NCI-H187 treated with DMSO at 0.1 percent for 48 hours (cell line): ENCODE results near the gene GOSR1.
"Not testable (repeated sequence)": the region's sequence is repeated elsewhere in the genome, so short reads cannot be mapped to it uniquely, and the experiment has no call there.

Source experiments
- DNase-seq: peaks from one replicate; lab custom pipeline; 2025; lab: John Stamatoyannopoulos, UW

The GOSR1 gene

GRCh38 chr17:30561766-30562165 is 84.6 kb downstream of the GOSR1 start:
- DNase-seq: not testable (repeated sequence)

- DNase-seq: not testable (repeated sequence)
Measured at GRCh38 chr17:30563131-30563904, 86.1 kb downstream of the GOSR1 start.

- DNase-seq: not testable (repeated sequence)
Measured at GRCh38 chr17:30563905-30564390, 86.7 kb downstream of the GOSR1 start.

DNA sequence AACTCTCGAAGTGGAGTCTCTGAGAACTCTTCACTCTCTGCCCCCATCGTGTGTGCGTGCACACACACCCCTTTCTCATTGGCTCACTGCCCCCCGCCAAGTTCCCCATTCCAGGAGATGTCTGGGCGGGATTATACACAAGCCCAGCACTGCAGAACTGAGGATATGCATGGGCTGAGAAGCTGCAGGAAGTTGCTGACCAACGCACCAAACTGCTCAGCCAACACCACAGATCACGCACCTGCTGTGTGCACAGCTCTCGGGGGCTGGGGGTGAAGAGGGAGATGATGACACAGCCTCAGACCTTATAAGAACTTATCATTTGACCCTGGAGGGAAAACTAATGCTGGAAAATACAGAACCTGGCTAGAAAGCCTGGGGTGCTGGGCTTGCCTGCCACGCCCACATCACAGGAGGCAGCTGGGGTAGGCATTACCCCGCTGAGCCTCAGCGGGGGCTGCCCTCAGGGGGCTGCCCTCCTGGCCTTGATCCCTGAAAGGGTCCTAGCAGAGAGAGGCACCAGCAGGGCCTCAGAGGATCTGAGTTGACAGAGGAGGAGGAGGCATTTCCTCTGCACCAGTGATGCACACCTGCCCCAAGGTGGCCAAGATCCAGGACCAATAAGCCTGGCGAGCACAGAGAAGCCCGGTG is 87.3 kb downstream of the GOSR1 start:
- DNase-seq: not testable (repeated sequence)

DNA sequence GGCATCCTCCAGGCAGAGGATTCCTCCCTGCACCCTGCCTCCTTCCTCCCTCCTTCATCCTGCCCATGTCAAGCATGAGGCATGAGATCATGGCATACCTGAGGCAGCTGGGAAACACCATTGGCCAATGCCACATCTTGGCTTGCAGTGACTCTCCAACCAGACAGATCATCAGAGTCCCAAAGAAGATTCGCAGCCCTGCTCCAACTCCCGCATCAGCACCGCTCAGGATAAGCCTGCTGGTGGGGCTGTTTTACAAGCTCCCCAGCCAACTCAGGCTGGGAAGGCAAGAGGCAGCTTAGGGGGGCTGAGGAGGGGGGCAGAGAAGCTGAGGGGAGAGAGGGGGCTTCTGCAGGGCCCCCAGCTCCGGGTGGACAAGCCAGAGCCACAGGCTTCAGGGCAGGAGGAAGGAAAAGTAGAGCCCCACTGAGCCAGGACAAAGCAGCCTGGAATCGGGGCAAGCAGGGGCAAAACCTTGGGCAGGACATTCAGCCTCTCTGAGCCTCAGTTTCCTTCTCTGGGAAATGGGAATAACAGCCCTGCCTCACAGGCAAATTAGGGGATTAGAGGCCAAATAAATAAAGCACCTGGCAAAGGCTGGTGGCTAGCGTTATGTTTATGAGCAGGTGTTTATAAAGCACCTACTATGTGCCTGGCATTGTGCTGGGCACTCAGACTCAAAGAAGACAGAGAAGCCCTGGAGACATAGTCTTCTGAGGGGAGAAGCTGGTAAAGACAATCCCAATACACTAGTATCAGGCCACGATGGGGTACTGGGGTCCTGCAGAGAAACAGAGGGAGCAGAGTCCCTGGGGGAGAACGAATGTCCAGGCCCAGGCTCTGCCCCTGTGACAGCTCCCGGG is 88.1 kb downstream of the GOSR1 start:
- DNase-seq: no peak

GRCh38 chr17:30566104-30566503 is 88.9 kb downstream of the GOSR1 start:
- not testable (repeated sequence) for DNase-seq

DNA sequence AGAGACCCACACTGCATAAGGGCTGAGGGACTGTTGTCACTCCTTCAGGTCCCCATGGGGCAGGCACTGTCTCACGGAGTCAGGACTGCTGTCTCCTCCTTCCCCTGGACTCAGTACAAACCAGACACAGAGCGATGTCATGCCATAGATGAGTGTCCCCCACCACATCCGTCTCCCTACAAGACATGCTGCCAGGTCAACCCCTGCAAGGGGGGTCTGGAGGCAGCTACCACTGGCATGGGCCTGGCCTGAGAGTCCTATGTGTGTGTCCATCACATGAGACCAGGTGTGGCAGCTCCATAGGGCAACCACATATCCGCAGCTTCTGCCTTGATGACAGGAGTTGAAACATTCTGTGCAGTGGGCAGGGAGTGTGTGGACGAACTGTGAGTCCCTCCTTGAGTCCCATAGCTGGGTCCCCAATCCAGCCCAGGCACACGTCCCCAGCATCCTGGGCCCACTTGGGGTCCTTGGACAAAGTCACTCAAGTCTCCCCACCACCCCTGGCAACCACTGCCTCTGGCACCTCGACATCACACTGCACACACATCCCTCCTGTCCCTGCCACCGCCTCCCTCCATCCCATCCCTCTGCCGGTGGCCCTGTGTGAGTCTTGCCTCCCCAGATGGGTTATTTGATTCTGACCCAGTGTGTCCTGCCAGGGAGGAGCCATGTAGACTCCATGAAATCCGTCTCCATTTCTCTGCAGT is 89.5 kb downstream of the GOSR1 start:
- DNase-seq: not testable (repeated sequence)

- DNase-seq: no peak
Measured at GRCh38 chr17:30567231-30568116, 90.3 kb downstream of the GOSR1 start.

GRCh38 chr17:30568117-30568430 is 90.9 kb downstream of the GOSR1 start:
- no peak for DNase-seq

- DNase-seq: not testable (repeated sequence)
Measured at GRCh38 chr17:30569531-30570175, 92.4 kb downstream of the GOSR1 start.

DNA sequence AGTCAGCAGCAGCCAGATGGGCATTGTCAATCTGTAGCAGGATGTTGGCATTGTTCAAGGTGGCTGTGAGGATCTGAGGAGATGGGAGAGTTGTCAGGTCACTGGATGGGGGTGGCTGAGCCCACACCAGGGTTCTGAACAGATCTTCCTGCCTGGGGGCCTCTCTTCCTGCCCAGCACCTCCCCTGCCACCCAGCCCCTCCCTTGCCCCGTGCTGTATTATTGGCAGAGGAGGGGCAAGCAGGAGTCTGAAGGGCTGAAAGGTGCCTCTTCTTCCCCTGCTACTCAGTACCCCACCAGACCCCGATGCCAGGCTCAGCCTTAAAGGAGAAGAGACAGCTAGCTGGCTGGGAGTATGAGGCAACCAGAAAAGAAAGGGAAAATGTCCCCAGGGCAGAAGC is 93.0 kb downstream of the GOSR1 start:
- no peak for DNase-seq

DNA sequence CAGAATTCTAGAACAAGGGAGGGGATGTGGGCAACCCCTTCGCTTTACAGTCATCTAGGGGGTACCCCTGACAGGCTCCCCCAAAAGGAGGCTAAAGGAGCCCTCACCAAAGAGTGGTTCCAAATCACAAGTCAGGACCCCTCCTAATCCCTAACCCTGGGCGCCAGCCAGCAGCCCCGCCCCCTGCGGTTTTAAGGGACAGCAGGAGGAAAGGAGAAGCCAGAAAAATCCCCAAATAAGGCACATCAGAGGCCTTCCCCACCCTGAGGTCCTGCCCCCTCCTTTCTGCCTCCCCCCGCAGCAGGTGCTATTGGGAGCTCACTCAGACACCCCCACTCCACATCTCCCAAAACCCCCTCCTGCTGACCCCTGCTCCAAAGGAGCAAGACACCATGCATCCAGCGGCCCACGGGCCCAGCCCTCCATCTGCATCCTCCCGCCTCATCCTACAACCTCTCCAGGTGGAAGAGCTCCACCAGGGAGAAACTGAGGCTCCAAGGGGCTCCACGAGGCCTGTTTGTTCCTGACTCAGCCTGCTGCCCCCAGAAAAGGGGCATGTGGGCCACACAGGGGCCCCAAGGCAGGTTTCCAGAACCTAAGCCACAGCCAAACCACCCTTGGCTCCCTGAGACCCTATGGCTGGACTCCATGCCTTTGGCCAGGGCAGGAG is 93.5 kb downstream of the GOSR1 start:
- no peak for DNase-seq

DNA sequence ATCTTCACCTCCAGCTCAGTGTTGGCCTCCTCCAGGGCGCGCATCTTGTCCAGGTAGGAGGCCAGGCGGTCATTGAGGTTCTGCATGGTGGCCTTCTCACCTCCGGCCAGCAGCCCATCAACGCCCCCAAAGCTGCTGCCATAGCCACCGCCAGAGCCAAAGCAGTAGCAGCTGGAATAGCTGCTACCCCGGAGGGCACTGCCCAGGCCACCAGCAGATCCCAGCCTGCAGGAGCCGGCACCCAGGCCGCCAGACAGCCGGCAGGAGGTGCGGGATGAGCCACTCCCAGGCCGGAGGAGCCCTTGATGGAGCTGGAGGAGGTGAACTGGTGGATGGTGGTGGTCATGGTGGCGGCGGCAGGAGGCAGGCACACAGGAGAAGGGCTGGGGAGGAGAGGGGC is 94.2 kb downstream of the GOSR1 start:
- DNase-seq: not testable (repeated sequence)

DNA sequence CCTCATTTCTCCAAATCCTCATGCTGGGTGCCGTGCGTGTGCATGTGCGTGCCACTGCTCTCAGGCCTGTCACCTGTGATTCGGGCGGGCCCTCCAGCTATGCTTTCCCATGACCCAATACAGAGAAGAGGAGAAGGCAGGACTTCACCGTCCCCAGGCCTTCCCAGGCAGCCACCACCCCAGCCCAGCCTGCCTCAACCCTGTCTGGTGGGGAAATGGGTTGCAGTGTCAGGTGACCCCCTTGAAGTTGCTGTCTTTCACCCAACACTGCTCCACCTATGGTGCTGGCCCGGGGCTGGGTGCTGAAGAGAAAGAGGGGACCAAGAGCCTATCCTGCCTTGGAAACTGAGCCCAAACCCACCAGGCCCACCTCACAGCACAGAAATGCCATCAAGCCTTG is 94.7 kb downstream of the GOSR1 start:
- no peak for DNase-seq

GRCh38 chr17:30572651-30573554 is 95.7 kb downstream of the GOSR1 start:
- DNase-seq: not testable (repeated sequence)

- no peak for DNase-seq
Measured at GRCh38 chr17:30573603-30574175, 96.5 kb downstream of the GOSR1 start.

DNA sequence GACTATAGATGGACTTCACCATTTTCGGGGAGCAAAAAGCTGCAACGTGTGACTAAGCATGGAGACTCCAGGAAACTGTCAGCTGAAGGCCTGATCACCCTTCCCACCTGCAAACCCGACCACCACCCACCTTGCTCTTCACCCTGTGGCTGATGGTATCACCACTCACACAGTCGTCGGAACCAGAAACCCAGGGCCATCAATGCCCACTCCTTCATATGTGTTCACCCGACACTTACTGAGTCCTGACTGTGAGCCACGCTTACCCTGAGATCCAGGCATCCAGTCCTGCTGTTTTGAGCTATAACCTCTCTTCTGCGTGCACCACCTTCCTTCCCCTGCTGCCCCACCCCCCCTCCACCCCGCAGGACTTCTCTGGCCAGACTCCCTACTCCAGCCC is 97.1 kb downstream of the GOSR1 start:
- DNase-seq: not testable (repeated sequence)

DNA sequence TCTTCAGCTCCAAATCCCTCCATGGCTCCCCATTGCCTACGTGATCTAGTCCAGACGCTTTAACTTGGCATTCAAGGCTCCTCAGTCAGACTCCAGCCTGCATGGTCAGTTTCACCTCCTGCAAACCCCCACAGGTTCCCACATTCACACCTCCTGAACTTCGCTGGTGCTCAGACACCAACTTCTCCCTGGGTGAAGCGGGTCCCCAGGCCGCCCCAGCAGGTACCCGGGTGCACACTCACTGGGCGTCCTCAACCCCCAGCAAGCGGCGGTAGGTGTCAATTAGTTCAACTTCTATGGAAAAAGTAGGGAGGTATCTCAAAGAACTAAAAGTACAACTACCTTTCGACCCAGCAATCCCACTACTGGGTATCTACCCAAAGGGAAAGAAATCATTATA is 97.6 kb downstream of the GOSR1 start:
- DNase-seq: not testable (repeated sequence)
